Astrocyte (in vitro differentiated cells and primary cell): ENCODE measurements around the gene DCDC2B. TPM values are rescaled to one million over a fixed set of nuclear protein-coding genes. Genes with fewer than 3 reads are reported as not detected.

ENCODE experiments used
- DNase-seq: peaks from one replicate; pipeline ENCODE4 v3.0.0-alpha.2; 2010; ENCODE audit warnings: low read depth
- FAIRE-seq: peaks from 2 replicates; lab custom pipeline; 2011; peaks lifted over from hg19 to GRCh38; lab: Jason Lieb, UNC
- H2AFZ ChIP-seq: 2 replicates; pipeline ENCODE4 v1.6.0; 2012; ENCODE audit warnings: low read depth, low read length, inconsistent platforms
- H3K27ac ChIP-seq: 2 replicates; pipeline ENCODE4 v1.5.1; 2011; ENCODE audit warnings: low read depth, low read length, inconsistent platforms
- H3K27me3 ChIP-seq: 2 replicates; pipeline ENCODE4 v1.6.0; 2011; ENCODE audit warnings: low read length, inconsistent platforms; ENCODE audit not compliant: insufficient read depth
- H3K36me3 ChIP-seq: 2 replicates; pipeline ENCODE4 v1.5.1; 2011; ENCODE audit warnings: low read length, inconsistent platforms; ENCODE audit not compliant: insufficient read depth
- H3K4me1 ChIP-seq: 2 replicates; pipeline ENCODE4 v1.5.1; 2011; ENCODE audit warnings: low read length, inconsistent platforms; ENCODE audit not compliant: insufficient read depth
- H3K4me2 ChIP-seq: 2 replicates; pipeline ENCODE4 v1.6.0; 2012; ENCODE audit warnings: low read length, inconsistent platforms
- H3K4me3 ChIP-seq: 2 replicates; pipeline ENCODE4 v1.5.1; 2011; ENCODE audit warnings: low read depth, mild to moderate bottlenecking, low read length, inconsistent platforms; ENCODE audit not compliant: insufficient read depth
- H3K79me2 ChIP-seq: 2 replicates; pipeline ENCODE4 v1.6.0; 2012; ENCODE audit warnings: mild to moderate bottlenecking, low read length, inconsistent platforms; ENCODE audit not compliant: insufficient read depth
- H3K9ac ChIP-seq: 2 replicates; pipeline ENCODE4 v1.6.0; 2012; ENCODE audit warnings: mild to moderate bottlenecking, low read length, inconsistent platforms
- H3K9me3 ChIP-seq: 2 replicates; pipeline ENCODE4 v1.5.1; 2012; ENCODE audit warnings: low read depth, mild to moderate bottlenecking, low read length, inconsistent platforms; ENCODE audit not compliant: insufficient read depth
- H4K20me1 ChIP-seq: 2 replicates; pipeline ENCODE4 v1.6.0; 2012; ENCODE audit warnings: low read length, inconsistent platforms; ENCODE audit not compliant: insufficient read depth
- H3K27ac Mint-ChIP-seq: one replicate; pipeline ENCODE4 v1.8.0; 2021; ENCODE audit warnings: mild to moderate bottlenecking, mixed read lengths; ENCODE audit not compliant: unreplicated experiment
- H3K27me3 Mint-ChIP-seq: one replicate; pipeline ENCODE4 v1.8.0; 2021; ENCODE audit warnings: low read depth, mixed read lengths; ENCODE audit not compliant: unreplicated experiment
- H3K36me3 Mint-ChIP-seq: one replicate; pipeline ENCODE4 v1.8.0; 2021; ENCODE audit warnings: low read depth, mixed read lengths; ENCODE audit not compliant: unreplicated experiment
- H3K4me1 Mint-ChIP-seq: one replicate; pipeline ENCODE4 v1.8.0; 2021; ENCODE audit warnings: low read depth, mixed read lengths; ENCODE audit not compliant: unreplicated experiment
- H3K4me3 Mint-ChIP-seq: one replicate; pipeline ENCODE4 v1.8.0; 2021; ENCODE audit warnings: mild to moderate bottlenecking, moderate library complexity, mixed read lengths; ENCODE audit not compliant: unreplicated experiment
- H3K9me3 Mint-ChIP-seq: one replicate; pipeline ENCODE4 v1.8.0; 2021; ENCODE audit warnings: mild to moderate bottlenecking, mixed read lengths; ENCODE audit not compliant: unreplicated experiment
- EZH2 ChIP-seq: IDR thresholded peaks from 2 replicates; pipeline ENCODE4 v1.6.1; 2012; ENCODE audit warnings: mild to moderate bottlenecking, low read length, inconsistent platforms; ENCODE audit not compliant: insufficient read depth
- total RNA-seq: library from RNA; stranded (reverse); gene quantifications from 2 replicates; pipeline ENCODE4 v1.2.1, GENCODE V29; 2021
- TF ChIP-seq, protein P1 (sequence below): IDR thresholded peaks from 2 replicates; pipeline ENCODE4 v1.5.1; 2011; ENCODE audit warnings: low read depth, mild to moderate bottlenecking, inconsistent platforms, low read length, moderate library complexity; ENCODE audit not compliant: insufficient read depth

DCDC2B gene
- total RNA-seq, 1 donor from 2014 or later = not detected

DNA sequence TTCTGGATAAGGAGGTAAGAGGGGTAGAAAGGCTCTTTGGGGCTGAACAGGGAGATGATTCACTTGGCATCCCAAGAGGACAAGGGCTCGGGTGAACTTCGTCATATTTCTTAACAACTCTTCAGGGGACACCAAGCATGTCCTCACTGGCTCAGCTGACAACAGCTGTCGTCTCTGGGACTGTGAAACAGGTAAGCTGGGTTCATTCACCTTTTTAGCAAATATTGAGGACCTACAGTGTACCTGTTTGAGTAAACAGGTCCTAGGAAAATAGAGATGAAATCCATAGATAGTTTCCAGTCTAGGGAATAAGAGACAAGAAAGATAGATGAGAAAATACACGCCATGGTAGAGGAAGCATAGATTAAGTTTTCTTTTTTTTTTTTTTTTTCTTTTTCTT is 15.4 kb downstream of the DCDC2B start:
- Histone ChIP-seq H4K20me1 (peaks cover 16% of the 10 kb centered on the region), H3K79me2 (peaks cover 53% of the 10 kb centered on the region), H3K36me3 (peaks cover 33% of the 10 kb centered on the region), H3K27ac (no peak overlapping the region), H2AFZ (no peak overlapping the region), H3K4me3 (no peak overlapping the region), H3K27me3 (no peaks in the 10 kb centered on the region), H3K4me1 (peaks cover 19% of the 10 kb centered on the region), H3K4me2 (peak overlapping the region; percentile 97), H3K9ac (peak overlapping the region; percentile 100), H3K9me3 (no peaks in the 10 kb centered on the region)
- FAIRE-seq (no peak), DNase-seq (no peak)
- H3K27me3 Mint-ChIP-seq = no peaks in the 10 kb centered on the region
- H3K4me1 Mint-ChIP-seq = peaks cover 11% of the 10 kb centered on the region
- peaks cover 28% of the 10 kb centered on the region for H3K36me3 Mint-ChIP-seq
- no peak overlapping the region for H3K27ac Mint-ChIP-seq
- peak overlapping the region; percentile 98 for H3K4me3 Mint-ChIP-seq
- TF ChIP-seq, protein P1, sequence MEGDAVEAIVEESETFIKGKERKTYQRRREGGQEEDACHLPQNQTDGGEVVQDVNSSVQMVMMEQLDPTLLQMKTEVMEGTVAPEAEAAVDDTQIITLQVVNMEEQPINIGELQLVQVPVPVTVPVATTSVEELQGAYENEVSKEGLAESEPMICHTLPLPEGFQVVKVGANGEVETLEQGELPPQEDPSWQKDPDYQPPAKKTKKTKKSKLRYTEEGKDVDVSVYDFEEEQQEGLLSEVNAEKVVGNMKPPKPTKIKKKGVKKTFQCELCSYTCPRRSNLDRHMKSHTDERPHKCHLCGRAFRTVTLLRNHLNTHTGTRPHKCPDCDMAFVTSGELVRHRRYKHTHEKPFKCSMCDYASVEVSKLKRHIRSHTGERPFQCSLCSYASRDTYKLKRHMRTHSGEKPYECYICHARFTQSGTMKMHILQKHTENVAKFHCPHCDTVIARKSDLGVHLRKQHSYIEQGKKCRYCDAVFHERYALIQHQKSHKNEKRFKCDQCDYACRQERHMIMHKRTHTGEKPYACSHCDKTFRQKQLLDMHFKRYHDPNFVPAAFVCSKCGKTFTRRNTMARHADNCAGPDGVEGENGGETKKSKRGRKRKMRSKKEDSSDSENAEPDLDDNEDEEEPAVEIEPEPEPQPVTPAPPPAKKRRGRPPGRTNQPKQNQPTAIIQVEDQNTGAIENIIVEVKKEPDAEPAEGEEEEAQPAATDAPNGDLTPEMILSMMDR = no peak
- no peak for TF ChIP-seq EZH2
- H3K9me3 Mint-ChIP-seq = no peaks in the 10 kb centered on the region

DNA sequence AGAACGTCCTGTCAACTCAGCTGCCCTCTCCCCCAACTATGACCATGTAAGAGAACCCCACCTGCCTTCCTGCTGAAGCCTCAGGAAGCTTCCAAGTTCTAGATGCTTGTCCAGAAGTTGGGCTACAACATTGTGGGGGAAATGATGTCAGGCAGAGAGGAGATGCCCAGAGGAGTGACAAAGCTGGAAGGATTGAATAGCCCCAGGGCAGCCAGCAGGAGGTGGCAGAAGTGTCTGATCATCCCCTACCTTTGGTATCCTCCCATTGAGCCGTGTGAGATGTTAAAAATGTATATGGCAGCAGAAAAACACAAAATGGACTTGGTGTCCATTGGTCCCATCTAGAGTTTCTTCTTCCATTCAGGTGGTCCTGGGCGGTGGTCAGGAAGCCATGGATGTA is 19.9 kb downstream of the DCDC2B start:
- Histone ChIP-seq H3K4me1 (no peaks in the 10 kb centered on the region), H3K4me2 (no peak overlapping the region), H3K27ac (no peak overlapping the region), H3K9ac (no peak overlapping the region), H3K9me3 (no peaks in the 10 kb centered on the region), H3K4me3 (no peak overlapping the region), H3K36me3 (peaks cover 44% of the 10 kb centered on the region), H3K27me3 (no peaks in the 10 kb centered on the region), H4K20me1 (peaks cover 13% of the 10 kb centered on the region), H3K79me2 (peaks cover 15% of the 10 kb centered on the region), H2AFZ (no peak overlapping the region)
- Mint-ChIP-seq H3K4me3 (no peak overlapping the region), H3K36me3 (peaks cover 30% of the 10 kb centered on the region), H3K27ac (peak overlapping the region; percentile 42), H3K4me1 (peaks cover 4% of the 10 kb centered on the region), H3K9me3 (no peaks in the 10 kb centered on the region), H3K27me3 (no peaks in the 10 kb centered on the region)
- no peak for DNase-seq
- FAIRE-seq = no peak
- TF ChIP-seq, protein P1 = no peak
- TF ChIP-seq EZH2 = no peak

DNA sequence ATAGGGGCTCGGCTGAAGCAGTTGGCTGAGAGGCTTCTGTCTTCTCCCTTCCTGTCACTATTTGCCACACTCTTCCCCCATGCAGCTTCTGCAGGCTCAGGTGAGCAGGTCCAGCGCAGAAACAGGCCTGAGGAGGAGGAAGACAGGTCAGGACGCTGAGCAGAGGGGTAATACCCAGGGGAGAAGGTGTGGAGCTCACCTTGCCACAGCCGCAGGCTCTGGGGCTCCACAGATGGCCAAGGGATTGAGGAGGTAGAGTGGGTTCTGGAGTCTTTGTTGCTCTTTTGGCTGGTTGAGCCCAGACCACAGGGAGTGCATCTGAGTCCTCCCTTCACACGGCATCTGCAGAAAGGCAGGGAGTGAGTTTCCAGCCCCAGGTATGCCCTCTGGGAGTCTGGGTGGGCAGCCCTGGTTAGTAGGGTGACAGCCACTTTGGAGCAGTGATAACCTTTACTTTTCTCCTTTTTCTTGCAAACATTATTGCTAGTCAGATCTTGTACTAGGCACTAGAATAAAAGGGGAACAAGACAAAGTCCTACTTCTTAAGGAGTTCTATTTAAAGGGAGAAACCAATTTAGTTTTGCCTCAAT is 23.0 kb downstream of the DCDC2B start:
- Mint-ChIP-seq H3K9me3 (no peaks in the 10 kb centered on the region), H3K4me1 (peaks cover 7% of the 10 kb centered on the region), H3K27me3 (no peaks in the 10 kb centered on the region), H3K36me3 (peaks cover 22% of the 10 kb centered on the region), H3K27ac (no peak overlapping the region), H3K4me3 (no peak overlapping the region)
- no peaks in the 10 kb centered on the region for H3K79me2 ChIP-seq
- TF ChIP-seq, protein P1 = no peak
- no peak for TF ChIP-seq EZH2
- H3K4me1 ChIP-seq = peaks cover 12% of the 10 kb centered on the region
- no peak overlapping the region for H3K4me2 ChIP-seq
- no peak for FAIRE-seq
- no peak overlapping the region for H3K4me3 ChIP-seq
- peaks cover 27% of the 10 kb centered on the region for H3K36me3 ChIP-seq
- H3K9me3 ChIP-seq = no peaks in the 10 kb centered on the region
- H4K20me1 ChIP-seq = peaks cover 7% of the 10 kb centered on the region
- H3K27me3 ChIP-seq = no peaks in the 10 kb centered on the region
- no peak overlapping the region for H3K27ac ChIP-seq
- DNase-seq = no peak
- no peak overlapping the region for H3K9ac ChIP-seq
- no peak overlapping the region for H2AFZ ChIP-seq
